GM19452 (cell line): ENCODE results near the gene MAP9.
"Not testable (repeated sequence)": the region's sequence is repeated elsewhere in the genome, so short reads cannot be mapped to it uniquely, and the experiment has no call there.

Experiments used
- ATAC-seq: cut with Tn5 transposase; IDR thresholded peaks from one replicate; pipeline ENCODE4 v1.9.1; 2021; ENCODE audit not compliant: unreplicated experiment

MAP9 gene

GRCh38 chr4:155376387-155377268 lies at the start of gene MAP9:
MAP9 (minus strand) TSS chr4:155376965; CDS start chr4:155375850, 1,115 bp downstream.
- ATAC-seq: peak; percentile 99

GRCh38 chr4:155424778-155425177 lies 48.0 kb upstream of the MAP9 start:
- ATAC-seq: not testable (repeated sequence)

GRCh38 chr4:155423671-155424070 lies 46.9 kb upstream of the MAP9 start:
- no peak for ATAC-seq

- ATAC-seq: no peak
These were observed 42.5 kb upstream of the MAP9 start for GRCh38 chr4:155419266-155419665.

- ATAC-seq: no peak
These were observed 38.9 kb upstream of the MAP9 start for GRCh38 chr4:155415662-155416061.

GRCh38 chr4:155413451-155413850 lies 36.7 kb upstream of the MAP9 start:
- ATAC-seq: no peak

GRCh38 chr4:155411546-155411945 lies 34.8 kb upstream of the MAP9 start:
- ATAC-seq: no peak

- ATAC-seq: peak; percentile 76
These were observed 32.0 kb upstream of the MAP9 start for GRCh38 chr4:155408796-155409195.

GRCh38 chr4:155407480-155407879 lies 30.7 kb upstream of the MAP9 start:
- ATAC-seq: no peak

- no peak for ATAC-seq
These were observed 28.3 kb upstream of the MAP9 start for GRCh38 chr4:155405059-155405458.

GRCh38 chr4:155403886-155404285 lies 27.1 kb upstream of the MAP9 start:
- no peak for ATAC-seq

GRCh38 chr4:155402941-155403340 lies 26.2 kb upstream of the MAP9 start:
- ATAC-seq: no peak

- ATAC-seq: no peak
These were observed 24.1 kb upstream of the MAP9 start for GRCh38 chr4:155400893-155401292.

- ATAC-seq: no peak
These were observed 23.4 kb upstream of the MAP9 start for GRCh38 chr4:155399974-155400697.

GRCh38 chr4:155392481-155393184 lies 15.9 kb upstream of the MAP9 start:
- no peak for ATAC-seq

- no peak for ATAC-seq
These were observed 15.2 kb upstream of the MAP9 start for GRCh38 chr4:155391932-155392331.

- no peak for ATAC-seq
These were observed 11.4 kb upstream of the MAP9 start for GRCh38 chr4:155388162-155388561.

- ATAC-seq: no peak
These were observed 6.8 kb upstream of the MAP9 start for GRCh38 chr4:155383541-155383940.

- no peak for ATAC-seq
These were observed 511 bp upstream of the MAP9 start for GRCh38 chr4:155377276-155377675.

GRCh38 chr4:155371432-155372043 lies 5.2 kb downstream of the MAP9 start:
- ATAC-seq: no peak

GRCh38 chr4:155367608-155368007 lies 9.2 kb downstream of the MAP9 start:
- peak; percentile 56 for ATAC-seq
